Colonic mucosa (tissue), 4 donors: ENCODE data around the gene NRG3. TPM values are rescaled to one million over a fixed set of nuclear protein-coding genes. Genes with fewer than 3 reads are reported as not detected.

ENCODE experiments used
- DNase-seq: peaks from one replicate; pipeline ENCODE4 v3.0.0-alpha.2; 2020
- H3K27ac ChIP-seq: fragments of 200-600 bp; one replicate; pipeline ENCODE4 v1.8.0; 2021
- H3K27me3 ChIP-seq: fragments of 200-600 bp; one replicate; pipeline ENCODE4 v1.8.0; 2021
- H3K36me3 ChIP-seq: fragments of 200-600 bp; one replicate; pipeline ENCODE4 v1.8.0; 2021
- H3K4me1 ChIP-seq: fragments of 200-600 bp; one replicate; pipeline ENCODE4 v1.8.0; 2021; ENCODE audit warnings: mild to moderate bottlenecking
- H3K4me3 ChIP-seq: fragments of 200-600 bp; one replicate; pipeline ENCODE4 v1.8.0; 2021
- H3K9ac ChIP-seq, 2 donors: one replicate each; pipeline ENCODE4 v1.7.0; 2013; ENCODE audit warnings: control low read depth in 2 of 2, low read depth in 2 of 2, low read length in 2 of 2
- H3K9me3 ChIP-seq: fragments of 200-600 bp; one replicate; pipeline ENCODE4 v1.8.0; 2021
- CTCF ChIP-seq: fragments of 200-600 bp; IDR thresholded peaks from one replicate; pipeline ENCODE4 v1.8.0; 2022; ENCODE audit warnings: antibody characterized with exemption, mild to moderate bottlenecking
- intact Hi-C: fragments of 100-400 bp; cut with DNase I; formaldehyde crosslinking; loops from one replicate; pipeline ENCODE4 v1.14.1; 2022
- total RNA-seq, 2 donors: library from RNA; stranded (reverse); fragmentation: NEBNext Ultra II Directional in 1 of 2; extraction: Animal tissue kit (Norgen Biotek cat#: 25700) in 1 of 2; gene quantifications; one replicate each; pipeline ENCODE4 v1.2.1, GENCODE V29; 2021
- donor health status: healthy.
- donor health status: DM: no; HTN: no; CAD: no.
- donor health status: DM: no; HTN: no; CAD: no.

The NRG3 gene
- total RNA-seq, 2 donors from 2014 or later = 0.24 TPM; not detected in 1

DNA sequence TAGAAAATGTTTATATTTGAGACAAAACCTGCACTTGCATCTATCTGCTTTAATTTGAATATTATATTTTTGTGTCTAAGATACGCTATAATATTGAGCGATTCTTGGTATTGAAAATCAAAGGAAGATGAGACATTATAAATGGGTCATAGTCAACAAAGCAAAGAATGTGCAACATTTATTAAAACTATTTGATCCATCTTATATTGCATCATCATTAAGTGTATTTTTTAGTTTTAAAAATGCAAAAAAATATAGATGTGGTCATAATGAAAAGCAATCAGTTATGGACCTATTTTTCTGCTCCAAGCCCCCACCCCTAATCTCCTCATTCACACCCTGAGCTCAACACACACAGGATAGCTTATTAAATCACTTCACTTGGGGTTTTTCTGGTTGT lies 847.3 kb downstream of the NRG3 start:
- no peaks in the 10 kb centered on the region for H3K27me3 ChIP-seq
- H3K9me3 ChIP-seq = no peaks in the 10 kb centered on the region
- H3K27ac ChIP-seq = no peak overlapping the region
- intact Hi-C loops = no loop called here
- no peaks in the 10 kb centered on the region for H3K36me3 ChIP-seq
- H3K9ac ChIP-seq = no peak overlapping the region
- DNase-seq = no peak
- no peaks in the 10 kb centered on the region for H3K4me1 ChIP-seq
- TF ChIP-seq CTCF = no peak
- no peak overlapping the region for H3K4me3 ChIP-seq

DNA sequence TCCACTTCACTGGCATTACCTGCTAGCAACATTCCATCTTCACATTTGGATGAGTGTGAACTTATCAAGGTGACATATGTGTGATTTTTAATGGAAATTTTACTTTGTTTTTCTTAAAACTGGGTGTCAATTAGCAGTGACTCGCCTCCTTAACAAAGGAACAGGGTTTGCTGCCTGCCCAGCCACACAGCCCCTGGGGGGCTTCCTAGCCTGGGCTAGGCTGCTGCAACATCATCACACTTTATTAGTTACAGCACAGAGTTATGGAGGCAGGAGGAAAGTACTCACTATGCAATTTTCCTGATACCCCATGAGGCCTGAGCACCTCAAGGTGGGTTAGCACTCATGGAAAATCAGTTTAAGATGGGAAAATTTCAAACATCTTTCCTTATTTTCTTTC lies 861.3 kb downstream of the NRG3 start:
- intact Hi-C loops = no loop called here

GRCh38 chr10:82737549-82737948 lies 862.6 kb downstream of the NRG3 start:
- no peak for DNase-seq
- no peak overlapping the region for H3K27ac ChIP-seq
- TF ChIP-seq CTCF = no peak

More for the DNA sequence above, 861.3 kb downstream of the NRG3 start:
- Histone ChIP-seq H3K9me3 (no peaks in the 10 kb centered on the region), H3K9ac (no peak overlapping the region), H3K27ac (no peak overlapping the region), H3K4me1 (no peaks in the 10 kb centered on the region), H3K4me3 (no peak overlapping the region), H3K27me3 (no peaks in the 10 kb centered on the region), H3K36me3 (no peaks in the 10 kb centered on the region)
- no peak for TF ChIP-seq CTCF
- DNase-seq = no peak

DNA sequence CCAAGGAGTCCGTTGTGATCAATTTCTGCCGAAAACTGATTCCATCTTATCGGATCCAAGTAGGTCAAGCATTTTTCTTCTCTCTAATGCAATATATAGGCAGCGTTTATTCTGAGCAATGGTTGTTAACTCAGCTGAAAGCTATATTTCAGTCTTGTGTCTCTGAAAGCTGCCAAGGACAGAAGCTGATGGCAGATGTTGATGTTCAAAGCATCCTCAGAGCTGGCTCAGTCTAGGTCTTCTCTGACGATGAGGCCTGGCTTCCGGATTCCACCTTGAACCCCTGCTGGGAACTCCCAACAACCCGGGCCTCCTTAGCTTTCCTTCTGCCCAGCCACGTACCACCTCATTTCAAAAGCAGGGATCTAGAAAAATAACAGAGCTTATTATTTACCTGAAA lies 863.6 kb downstream of the NRG3 start:
- no peaks in the 10 kb centered on the region for H3K4me1 ChIP-seq
- no peak overlapping the region for H3K9ac ChIP-seq
- H3K27ac ChIP-seq = no peak overlapping the region
- H3K27me3 ChIP-seq = no peaks in the 10 kb centered on the region
- DNase-seq = no peak
- H3K9me3 ChIP-seq = no peaks in the 10 kb centered on the region
- no peak overlapping the region for H3K4me3 ChIP-seq
- no peak for TF ChIP-seq CTCF
- intact Hi-C loops = no loop called here
- H3K36me3 ChIP-seq = no peaks in the 10 kb centered on the region

More at GRCh38 chr10:82737549-82737948, 862.6 kb downstream of the NRG3 start:
- intact Hi-C loops = no loop called here
- Histone ChIP-seq H3K27me3 (no peaks in the 10 kb centered on the region), H3K4me1 (no peaks in the 10 kb centered on the region), H3K36me3 (no peaks in the 10 kb centered on the region), H3K9me3 (no peaks in the 10 kb centered on the region), H3K4me3 (no peak overlapping the region), H3K9ac (no peak overlapping the region)

DNA sequence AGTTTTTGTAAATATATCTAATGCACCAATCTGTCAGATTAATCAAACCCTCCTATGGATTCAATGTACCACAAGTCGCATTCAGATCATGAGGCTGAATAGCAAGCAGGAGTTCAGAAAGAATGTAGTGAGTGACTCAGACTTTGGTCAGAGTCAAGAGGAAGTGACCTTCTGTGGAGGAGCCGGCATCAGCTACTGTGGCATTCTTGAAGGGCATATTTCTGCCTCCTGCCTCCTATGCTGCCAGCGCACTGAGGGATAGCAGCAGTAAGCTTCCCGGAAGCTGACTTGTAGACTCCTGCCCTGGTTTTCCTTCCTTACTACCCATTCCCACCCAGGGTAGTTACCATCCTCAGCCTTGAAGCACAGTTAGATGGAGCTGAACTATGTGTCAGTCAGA lies 867.5 kb downstream of the NRG3 start:
- DNase-seq = no peak
- Histone ChIP-seq H3K9ac (no peak overlapping the region), H3K27me3 (no peaks in the 10 kb centered on the region), H3K4me3 (no peak overlapping the region), H3K27ac (no peak overlapping the region), H3K9me3 (no peaks in the 10 kb centered on the region), H3K36me3 (no peaks in the 10 kb centered on the region), H3K4me1 (no peaks in the 10 kb centered on the region)
- intact Hi-C loops = no loop called here
- no peak for TF ChIP-seq CTCF

DNA sequence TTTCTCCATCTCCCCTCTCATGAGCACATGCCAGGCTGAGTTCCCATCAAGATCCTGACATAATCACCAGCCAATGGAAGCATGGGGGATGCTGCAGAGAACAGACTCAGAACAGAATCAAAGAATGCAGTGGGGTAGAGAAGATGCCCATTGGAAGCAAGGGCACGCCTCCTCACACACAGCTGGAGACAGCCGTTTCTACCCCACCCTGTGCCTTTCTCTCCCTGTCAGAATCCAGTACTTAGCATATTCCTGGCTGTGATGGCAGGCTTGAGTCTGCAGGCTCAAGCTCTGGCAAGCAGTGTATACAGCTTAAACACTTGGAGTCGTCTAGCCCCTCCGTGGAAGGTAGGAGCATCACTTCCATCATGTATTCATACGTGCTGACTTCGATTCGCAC lies 867.9 kb downstream of the NRG3 start:
- intact Hi-C loops = no loop called here
- no peaks in the 10 kb centered on the region for H3K4me1 ChIP-seq
- no peaks in the 10 kb centered on the region for H3K9me3 ChIP-seq
- no peak for DNase-seq
- TF ChIP-seq CTCF = no peak
- H3K9ac ChIP-seq = no peak overlapping the region
- no peak overlapping the region for H3K4me3 ChIP-seq
- H3K27ac ChIP-seq = no peak overlapping the region
- no peaks in the 10 kb centered on the region for H3K27me3 ChIP-seq
- no peaks in the 10 kb centered on the region for H3K36me3 ChIP-seq
